HK-2 (cell line): Measurements from ENCODE around the gene CTDNEP1.
A peak's percentile ranks its signal among the peaks of the same experiment; 100 is the strongest.

ENCODE experiments used
- DNase-seq: peaks from one replicate; pipeline ENCODE4 v3.0.0-alpha.2; 2018; ENCODE audit not compliant: unreplicated experiment

CTDNEP1 gene

DNA sequence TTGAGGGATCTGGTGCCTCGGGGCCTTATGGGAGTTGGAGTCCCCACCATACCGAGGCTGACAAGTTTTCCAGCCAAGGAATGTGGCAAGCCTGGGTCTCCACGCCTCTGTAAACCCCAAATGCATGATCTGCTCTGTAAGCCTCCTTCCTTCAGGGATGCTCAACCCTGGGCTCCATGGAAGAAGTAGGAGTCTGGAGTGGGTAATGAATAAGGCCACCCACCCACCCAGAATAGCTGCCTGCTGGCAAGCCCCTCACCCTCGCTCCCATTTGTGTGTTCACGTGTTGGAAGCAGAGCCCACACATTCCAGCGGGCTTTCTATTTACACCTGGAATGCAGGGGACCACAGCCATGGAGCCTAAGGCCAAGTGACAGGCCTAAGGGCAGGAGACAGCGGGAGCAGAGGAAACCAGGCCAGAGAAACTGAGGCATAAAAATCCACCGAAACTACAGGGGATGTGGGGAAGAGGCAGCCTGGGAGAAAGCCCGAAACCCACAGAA, 36.3 kb downstream of the CTDNEP1 start:
- DNase-seq = no peak

DNA sequence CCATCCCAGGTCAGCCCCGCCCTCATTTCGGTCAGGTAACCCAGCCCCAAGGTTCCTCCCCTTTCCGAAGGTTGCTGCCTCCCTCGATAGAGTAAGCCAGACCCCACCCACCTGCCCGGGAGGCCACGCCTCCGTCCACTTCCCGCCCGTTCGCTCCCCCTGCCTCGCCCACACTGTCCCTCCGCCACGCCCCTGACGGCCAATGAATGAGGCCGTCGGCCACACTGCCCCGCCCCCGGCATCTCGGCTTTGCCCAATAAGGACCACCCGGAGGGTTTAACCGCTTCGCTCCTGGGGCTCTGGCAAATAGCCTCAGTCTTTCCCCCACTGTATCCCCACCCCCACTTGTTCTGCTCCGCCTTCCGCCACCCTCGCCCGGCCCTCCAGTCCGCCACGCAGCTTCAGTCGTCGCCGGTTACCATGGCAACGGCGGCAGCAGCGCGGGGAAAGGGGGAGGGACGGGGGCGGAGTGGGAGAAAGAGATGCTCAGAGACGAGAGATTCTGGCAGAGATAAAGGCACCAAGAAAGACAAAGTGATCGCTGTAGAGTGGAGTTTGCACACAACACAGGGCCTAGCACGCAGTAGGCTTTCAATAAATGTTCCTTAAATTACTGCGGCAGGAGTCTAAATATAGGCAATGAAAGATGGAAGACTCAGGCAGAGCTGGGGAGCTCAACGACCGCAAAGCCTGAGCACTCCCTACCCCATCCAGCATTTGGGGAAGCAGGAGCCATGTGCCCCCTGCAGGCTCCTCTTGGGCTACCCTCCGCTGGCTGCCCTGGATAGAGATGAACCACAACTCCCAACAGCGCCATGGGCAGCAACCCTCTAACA, 37.0 kb downstream of the CTDNEP1 start:
- DNase-seq = peak; percentile 96

DNA sequence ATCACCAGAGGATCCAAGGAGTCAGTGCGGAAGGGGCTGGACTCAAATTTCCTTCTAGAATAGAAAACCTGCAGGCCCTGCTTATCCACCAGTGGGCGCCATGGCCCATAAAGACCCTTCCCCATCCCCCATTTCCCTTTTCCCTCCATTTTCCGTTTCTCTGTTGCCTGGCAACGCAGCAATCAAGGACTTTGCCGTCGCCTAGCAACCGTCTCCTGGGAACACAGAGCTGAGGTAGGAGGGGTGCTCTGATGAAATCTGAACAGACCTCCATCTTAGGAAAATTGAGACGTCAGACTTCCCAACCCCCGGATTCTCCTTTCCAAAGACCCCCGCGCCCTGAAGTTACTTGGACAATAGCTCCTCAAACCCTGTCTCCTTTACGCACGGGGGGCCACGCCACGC, 37.6 kb downstream of the CTDNEP1 start:
- no peak for DNase-seq

DNA sequence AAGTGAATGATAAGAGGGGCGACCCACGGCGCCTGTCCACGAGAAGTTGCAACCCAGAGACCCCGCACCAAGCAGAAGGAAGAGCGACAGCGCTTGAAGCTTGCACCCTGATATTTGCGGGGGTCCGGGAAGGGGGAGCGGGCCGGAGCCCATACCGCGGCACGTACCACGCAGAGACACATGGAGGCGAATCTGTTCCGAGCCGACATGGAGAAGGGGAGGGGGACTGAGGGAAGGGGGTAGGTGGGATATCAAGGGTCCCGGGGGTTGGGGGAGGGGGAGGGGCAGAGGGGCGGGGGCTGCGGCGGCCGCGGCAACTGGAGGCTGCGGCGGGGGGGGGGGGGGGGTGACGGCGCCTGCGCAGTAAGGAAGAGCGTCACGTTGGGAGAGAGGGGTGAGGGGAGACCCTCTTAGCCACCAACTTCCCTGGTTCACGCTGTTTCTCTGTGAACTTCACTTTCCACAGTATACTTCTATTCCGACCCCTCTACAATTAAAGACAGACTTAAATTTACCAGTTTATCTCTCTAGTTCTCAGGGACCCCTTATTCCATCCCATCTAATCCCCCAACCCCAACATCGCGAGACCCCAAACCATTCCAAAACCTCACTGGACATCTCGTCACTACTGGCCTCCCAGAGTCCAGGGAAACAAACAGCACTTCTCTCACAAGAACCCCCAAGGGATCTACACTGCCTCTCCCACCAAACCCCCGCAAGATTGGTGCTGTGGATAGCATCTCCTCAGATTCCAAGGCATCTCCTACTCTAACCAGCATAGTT, 39.9 kb downstream of the CTDNEP1 start:
- no peak for DNase-seq

DNA sequence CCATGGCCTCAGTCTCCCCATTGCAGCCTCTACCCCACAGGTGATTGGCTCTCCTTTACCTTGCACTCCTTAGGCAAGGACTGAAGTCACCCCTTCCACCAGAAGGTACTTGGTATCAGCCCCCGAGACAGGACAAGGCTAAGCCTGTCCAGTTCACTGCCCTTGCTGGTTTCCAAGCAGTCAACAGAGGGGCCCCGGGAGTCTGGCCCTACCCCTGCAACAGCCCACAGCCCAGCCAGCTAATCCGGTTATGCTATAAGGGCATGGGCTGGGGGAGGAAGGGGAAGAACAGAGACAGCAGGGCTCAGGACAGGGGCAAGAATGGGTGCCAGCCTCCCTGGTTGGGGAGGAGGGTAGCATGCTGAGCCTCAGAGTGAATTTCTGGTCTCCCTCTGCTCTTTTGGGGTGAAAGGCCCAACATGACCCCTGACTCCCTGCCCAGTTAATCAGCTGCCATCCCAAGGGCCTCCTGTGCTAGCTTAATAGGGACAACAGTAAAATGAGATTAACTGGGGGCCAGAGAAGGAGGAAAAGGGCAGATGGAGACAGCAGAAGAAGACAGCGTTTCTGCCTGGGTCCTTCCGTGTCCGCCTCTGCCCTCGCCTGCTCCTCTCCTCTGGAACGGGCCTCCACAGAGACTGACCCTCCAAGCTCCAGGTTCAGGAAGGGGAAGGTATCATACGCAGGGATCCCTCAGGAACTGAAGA, 42.6 kb downstream of the CTDNEP1 start:
- DNase-seq = no peak

DNA sequence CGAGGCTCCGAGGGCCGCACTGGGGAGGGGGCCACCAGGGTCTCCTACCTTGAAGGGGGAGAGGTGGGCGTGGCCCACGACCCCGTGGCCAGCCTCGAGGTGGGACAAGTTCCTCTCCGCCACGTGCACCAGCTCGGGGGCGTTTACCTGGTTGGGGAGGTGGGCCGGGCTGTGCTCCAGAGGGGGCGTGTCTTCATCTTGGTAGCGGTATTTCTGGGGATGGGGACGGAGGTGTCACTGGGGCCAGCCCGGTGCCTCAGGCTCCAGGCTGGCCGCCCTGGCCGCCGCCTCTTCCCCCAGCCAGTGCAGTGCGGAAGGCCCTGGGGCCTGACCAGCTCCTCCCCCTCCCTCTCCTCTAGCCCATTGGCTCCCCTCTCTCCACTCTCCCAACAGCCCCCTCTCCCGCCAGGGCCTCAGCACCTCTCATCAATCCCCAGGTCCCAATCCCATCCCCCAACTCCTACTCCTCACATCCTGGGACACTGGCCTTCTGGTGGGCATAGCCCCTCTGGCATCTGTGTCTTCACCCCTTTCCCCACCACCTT, 43.4 kb downstream of the CTDNEP1 start:
- no peak for DNase-seq

DNA sequence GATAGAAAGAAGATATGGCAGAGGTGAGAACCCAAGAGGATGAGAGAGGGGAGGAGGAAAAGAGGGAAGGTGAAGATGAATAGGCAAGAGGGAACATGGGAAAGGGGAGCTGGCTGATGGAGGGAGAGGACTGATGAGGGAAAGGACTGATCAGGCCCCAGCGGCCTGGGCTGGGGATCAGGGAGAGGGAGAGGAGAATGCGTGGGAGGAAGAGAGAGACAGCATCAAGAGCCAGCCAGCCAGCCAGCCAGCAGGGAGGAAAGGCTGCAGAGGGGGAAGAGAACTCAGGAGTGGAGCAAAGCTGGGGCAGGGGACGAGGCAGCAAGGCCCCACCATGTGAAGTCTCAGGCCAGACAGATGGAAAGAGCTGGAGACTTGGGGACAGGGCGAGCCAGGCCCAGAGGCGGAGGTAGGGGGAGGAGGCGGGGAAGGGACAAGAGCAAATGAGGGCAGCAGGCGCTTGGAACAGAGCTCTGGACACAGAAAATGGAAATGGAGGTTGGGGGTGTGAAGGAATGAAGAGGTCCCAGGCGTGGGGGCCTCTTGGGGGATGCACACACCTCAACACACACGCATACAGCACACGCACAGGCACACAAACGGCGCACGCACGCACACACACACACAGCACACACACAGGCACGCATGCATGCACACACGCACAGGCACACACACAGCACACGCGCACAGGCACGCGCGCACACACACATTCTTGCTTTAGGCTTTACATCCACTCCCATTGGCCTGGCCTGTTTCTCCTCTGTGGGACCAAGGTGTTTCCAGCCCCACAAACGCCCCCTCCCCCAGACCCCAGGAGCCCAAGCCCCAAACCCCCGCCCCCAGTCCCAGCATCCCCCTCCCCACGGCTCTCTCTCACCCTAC, 44.2 kb downstream of the CTDNEP1 start:
- DNase-seq = no peak

DNA sequence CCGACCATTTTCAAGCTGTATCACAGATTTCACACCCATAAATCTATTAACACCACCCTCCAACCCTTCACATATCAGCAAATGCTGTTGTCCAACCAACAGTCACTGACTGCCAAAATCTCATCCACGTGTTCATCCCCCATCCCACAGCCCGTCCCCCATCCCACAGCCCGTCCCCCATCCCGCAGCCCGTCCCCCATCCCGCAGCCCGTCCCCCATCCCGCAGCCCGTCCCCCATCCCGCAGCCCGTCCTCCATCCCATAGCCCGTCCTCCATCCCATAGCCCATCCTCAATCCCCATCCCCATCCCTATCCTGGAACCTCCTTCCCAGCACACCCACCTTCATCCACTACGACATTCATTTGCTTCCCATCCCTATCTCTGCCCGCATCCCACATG, 46.0 kb downstream of the CTDNEP1 start:
- no peak for DNase-seq

DNA sequence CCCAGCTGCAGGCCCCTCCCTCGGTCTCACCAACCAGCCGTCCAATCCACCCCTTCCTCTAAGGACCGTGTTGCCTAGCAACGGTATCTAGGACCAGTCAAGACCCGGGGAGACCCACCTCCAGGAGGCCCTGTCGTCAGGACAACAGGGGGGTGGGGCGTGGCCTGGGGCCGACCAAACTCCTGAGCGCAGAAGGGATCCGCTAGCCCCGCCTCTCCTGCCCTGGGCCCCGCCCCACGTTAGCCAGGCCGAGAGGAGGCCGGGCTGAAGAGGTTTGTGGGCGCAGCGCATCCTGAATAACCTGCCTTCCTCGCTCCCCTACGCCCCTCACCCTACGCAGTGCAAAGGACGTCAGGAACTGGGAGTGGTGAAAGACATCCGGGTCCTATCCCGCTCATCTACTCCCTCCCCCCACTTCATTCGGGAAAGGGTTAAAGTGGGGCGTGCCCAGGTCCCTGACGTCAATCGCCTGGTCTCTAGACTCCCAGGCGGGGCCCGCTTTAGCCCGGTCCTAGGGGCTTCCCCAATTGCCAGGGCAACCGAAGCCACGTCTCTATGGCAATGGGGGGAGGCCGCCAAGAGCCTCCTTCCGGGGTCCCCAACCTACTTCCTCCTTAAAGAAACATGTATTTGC, 46.6 kb downstream of the CTDNEP1 start:
- no peak for DNase-seq

DNA sequence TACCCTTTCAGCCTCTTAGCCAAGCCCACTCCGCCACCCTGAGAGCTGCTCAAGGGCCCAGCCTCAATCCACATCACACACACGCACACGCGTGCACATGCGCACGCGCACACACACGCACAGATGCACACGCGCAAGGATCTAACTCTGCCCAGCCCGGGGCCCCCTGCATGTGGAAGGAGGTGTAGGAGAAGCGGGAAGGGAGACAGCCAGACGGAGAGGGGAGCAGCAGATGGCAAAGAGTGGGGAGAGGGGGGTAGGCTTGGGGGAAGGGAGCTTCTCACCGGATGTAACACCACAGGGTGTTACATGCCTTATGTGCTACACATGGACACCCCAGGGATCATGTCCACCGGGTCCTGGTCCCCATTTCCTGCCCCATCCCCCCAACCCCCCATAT, 47.2 kb downstream of the CTDNEP1 start:
- DNase-seq = no peak

DNA sequence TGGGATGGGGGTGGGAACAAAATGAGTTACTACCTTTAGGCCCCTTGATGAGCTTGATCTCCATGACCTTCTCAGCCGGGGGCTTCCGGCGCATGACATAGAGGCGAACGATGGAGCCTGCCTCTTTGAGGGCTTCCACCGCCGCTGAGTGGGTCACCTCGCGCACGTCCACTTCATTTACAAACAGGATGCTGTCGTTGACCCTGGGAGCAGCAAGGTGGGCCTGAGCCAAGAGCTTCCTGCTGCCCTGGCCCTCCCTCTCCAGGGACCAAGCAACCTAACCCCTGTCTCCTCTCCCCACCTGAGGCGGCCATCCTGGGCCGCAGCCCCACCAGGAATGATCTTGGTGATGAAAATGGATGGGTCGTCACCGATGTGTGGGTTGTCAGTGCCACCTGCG, 48.1 kb downstream of the CTDNEP1 start:
- DNase-seq = no peak

DNA sequence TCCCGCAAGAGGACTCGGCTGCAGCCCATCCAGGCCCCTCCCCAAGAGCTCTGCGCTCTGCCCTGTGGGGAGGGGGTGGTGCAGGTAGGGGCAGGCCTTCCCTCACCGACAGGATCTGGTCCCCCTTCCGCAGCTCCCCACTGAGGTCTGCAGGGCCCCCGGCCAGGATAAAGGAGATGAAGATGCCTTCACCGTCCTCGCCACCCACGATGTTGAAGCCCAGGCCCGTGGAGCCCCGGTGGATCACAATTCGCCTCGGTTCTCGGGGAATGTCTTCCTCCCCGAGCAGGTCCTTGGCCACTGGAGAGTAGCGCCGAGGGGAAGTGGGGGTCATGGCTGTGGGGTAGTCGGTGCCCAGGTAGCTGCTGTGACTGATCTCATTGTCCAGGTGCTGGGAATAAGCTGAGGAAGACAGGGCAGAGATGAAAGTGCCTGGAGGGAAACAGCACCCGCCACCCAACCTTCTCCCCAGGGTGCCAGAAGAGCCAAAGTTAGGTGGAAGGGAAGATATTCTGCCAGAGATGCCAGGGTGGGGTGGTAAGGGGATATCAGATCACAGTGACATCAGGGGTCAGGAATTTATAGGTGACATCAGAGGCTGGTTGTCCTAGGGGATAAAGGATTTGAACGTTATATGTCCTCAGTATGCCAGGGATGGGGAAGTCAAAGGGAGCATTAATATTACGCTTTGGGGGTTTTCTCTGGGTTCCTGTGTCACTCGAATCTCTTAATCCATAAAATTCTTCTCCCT, 54.7 kb downstream of the CTDNEP1 start:
- no peak for DNase-seq

DNA sequence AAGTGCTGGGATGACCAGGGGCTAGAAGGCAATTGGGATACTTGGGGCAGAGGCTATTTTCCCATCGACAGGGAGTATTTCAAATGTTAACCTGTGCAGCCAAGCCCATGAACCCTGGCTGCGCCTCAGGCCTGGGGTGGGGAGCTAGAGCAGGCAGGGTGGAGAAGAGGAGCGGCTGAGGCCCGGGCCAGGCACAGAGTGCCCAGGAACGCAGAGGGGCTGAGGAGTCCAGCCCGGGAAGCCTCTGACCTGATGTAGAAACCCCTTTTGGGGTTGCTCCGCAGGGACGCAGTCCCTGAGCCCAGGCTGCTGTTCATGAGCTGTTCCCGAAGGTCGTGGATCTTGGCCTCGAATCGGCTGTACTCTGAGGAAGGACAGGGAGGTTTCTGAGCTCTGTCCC, 55.6 kb downstream of the CTDNEP1 start:
- DNase-seq = no peak
